GM13977 (cell line): Measurements from ENCODE around the gene FGFRL1.

Experiments
- DNase-seq: peaks from one replicate; pipeline ENCODE4 v3.0.0; 2012; ENCODE audit warnings: low spot score
- in situ Hi-C: fragments of 300-500 bp; cut with MboI; formaldehyde crosslinking; loops from one replicate; pipeline ENCODE4 v1.12.0; 2022; ENCODE audit warnings: low sequenced_read_pairs, low pct_unique_long_range_greater_than_20kb, mixed read lengths, inconsistent platforms; ENCODE audit not compliant: unreplicated experiment
- TF ChIP-seq, protein P1 (sequence below): IDR thresholded peaks from 2 replicates; pipeline ENCODE4 v1.5.1; 2012; ENCODE audit warnings: mild to moderate bottlenecking, control low read depth; ENCODE audit not compliant: insufficient read depth; ENCODE audit errors: extremely low read depth, missing control alignments

FGFRL1 gene

DNA sequence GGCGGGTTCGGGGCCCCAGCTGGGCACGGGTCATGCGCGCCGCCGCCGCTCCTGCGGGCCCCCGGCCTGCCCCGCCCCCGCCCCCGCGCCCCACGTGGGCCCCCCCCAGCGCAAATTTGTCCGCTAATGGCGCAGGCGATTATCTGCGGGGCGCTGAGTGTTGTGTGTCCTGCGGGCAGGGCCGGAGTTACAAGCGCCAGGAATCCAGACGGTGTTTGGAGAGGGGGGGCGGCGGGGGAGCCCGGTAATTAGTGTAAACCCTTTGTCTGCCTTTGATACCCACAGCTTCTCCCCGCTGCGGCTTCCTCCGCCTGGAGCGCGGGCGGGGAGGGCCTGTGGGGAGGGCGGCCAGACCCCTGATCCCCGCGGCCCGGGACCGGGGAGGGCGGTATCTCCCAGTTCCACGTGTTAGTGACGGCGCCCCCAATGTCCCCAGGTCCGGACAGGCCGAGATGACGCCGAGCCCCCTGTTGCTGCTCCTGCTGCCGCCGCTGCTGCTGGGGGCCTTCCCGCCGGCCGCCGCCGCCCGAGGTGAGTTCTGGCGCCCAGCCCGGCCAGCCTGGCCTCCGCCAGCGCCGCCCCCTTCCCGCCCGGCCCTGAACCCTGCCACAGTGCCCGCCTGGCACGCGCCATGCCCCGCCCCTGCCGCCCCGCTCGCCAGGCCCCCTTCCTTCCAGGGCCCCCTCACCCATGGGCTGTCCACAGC, 761 bp downstream of the FGFRL1 start:
- in situ Hi-C loops = no loop called here
- DNase-seq = no peak
- TF ChIP-seq, protein P1, sequence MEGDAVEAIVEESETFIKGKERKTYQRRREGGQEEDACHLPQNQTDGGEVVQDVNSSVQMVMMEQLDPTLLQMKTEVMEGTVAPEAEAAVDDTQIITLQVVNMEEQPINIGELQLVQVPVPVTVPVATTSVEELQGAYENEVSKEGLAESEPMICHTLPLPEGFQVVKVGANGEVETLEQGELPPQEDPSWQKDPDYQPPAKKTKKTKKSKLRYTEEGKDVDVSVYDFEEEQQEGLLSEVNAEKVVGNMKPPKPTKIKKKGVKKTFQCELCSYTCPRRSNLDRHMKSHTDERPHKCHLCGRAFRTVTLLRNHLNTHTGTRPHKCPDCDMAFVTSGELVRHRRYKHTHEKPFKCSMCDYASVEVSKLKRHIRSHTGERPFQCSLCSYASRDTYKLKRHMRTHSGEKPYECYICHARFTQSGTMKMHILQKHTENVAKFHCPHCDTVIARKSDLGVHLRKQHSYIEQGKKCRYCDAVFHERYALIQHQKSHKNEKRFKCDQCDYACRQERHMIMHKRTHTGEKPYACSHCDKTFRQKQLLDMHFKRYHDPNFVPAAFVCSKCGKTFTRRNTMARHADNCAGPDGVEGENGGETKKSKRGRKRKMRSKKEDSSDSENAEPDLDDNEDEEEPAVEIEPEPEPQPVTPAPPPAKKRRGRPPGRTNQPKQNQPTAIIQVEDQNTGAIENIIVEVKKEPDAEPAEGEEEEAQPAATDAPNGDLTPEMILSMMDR = no peak

DNA sequence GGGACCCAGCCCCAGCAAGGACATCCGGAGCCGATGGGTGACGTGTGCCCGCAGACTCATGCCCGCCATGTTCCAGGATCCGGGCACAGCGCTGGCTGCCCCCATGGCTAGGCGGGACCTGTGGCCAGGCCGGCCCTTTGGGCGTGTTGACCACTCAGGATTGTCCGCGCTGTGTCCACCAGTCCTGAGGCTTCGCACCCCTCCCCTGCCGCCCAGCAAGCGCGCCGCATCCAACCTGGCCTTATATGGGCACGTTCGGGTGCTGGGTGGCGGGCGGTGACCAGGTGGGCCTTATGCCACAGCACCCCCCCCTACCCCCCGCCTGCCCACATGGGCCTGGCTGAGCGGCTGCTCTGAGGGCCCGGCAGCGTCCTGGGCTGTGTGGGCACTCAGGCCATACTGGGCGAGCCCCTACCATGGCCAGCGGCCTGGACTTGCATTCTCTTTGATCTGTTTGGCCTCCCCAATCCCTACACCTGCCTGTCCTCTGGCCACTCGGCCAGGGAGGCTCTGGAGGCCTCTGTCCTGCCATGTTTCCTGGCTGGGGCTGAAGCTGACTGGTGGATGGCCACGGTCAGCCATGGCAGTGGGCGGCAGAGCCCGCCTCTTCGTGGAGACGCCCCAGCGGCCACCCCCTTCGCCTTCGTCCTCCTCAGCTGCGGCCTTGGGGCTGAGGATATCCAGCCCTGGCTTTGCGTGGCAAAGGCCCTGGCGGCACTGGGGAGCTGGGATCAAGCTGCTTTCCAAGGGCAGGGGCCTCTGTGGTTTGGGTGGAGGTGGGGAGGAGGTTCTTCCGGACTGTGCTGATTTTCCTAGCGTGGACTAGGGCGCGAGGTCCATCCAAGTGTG, 2.0 kb downstream of the FGFRL1 start:
- no peak for DNase-seq
- TF ChIP-seq, protein P1 = no peak
- in situ Hi-C loops = no loop called here

DNA sequence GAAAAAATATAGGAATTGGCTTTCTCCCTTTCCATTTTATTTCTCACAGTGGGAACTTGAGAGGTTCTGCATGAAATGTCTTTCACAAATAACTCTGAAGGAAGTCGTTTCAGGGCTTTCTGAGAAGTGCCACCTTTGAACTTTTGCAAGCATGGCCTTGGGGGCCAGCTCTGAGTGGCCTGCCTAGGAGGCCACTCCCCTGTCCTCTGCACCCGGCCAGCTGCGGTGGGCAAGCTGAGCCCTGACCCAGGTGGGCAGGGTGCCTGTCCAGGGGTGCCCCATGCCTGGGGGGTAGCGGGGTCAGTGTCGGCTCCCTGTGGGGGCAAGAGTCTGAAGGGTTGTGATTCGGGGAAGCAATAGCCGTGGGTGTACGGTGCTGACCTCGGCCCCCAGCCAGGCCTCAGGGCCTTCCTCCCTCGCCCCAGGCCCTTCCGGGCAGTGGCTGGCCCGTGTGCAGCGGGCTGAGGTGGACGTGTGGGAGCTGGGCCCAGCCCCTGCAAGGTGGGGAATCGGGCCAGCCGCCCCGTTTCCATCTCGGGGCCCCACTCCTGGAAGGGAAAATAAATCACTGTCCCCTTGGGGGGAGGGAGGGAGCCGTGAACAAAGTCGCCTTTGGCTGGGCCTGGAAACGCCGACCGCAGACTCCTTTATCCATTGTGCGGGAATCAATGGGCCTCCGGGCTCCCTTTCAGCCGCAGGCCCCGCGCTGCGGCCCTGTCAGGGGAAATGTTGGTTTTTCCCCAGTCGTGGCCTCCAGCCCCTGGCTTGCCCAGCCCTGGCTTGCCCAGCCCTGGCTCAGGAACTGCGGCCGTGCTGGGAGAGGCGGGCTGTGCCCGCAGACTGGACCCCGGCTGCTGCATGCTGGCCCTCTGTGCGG, 3.1 kb downstream of the FGFRL1 start:
- in situ Hi-C loops = no loop called here
- TF ChIP-seq, protein P1 = no peak
- no peak for DNase-seq

DNA sequence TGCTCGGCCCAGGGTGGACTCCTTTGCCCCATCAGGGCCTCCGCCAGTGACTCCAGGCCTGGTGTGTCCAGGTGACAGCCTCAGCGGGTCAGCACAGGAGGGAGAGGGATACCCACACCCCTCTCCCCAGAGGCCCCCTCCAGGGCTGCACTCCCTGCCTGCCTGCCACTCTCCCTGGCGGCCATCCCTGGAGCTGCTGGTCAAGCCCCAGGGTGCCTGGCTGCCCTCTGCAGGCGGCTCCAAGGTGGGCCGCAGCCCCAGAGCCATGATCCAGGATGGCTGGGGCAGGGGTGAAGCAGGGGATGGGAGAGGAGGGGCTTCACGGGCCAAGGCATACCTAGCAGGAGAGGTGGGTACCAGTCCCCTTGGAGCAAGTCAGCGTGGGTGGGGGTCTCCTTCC, 3.8 kb downstream of the FGFRL1 start:
- no peak for DNase-seq
- TF ChIP-seq, protein P1 = no peak
- in situ Hi-C loops = no loop called here

DNA sequence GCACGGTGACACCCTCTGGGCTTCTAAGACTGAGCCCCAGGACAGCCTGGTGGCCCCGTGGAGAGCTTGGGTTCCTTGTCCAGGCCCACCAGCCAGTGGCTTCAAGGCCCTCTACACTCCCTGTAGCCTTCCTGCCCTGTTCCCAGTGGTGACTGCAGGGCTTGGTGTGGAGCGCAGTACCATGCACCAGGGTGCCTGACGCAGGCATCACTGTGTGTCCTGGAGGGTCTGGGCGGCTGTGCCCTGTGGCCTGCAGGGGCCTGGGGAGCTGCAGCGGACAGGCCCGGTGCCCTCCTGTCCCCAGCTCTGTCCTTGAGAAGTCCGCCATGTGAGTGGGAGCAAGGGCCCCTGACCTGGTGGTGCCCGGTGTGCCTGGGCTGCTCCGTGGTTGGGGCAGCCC, 4.3 kb downstream of the FGFRL1 start:
- no peak for DNase-seq
- TF ChIP-seq, protein P1 = no peak
- in situ Hi-C loops = no loop called here

DNA sequence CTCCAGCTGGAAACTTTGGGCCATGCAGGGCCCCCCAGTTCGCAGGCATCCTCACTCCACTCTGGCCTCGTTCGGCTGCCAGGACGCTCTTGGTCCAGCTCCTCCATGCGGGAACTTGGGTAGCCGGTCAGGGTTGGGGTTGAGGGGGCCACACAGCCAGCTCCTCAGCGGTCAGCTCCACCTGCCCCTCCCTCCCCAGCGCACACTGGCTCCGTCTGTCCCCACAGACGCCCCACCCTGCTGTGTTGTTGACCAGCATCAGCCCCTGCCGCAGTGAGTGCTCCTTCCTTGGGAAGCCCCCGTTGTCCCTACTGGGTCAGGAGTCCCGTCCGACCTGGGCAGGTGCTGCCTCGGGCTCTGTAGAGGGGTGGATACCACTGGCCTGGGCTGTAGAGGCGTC, 5.8 kb downstream of the FGFRL1 start:
- in situ Hi-C loops = no loop called here
- TF ChIP-seq, protein P1 = no peak
- DNase-seq = no peak
